Measurements from ENCODE around the gene NTSR2. TPM values are rescaled to one million over a fixed set of nuclear protein-coding genes. Genes with fewer than 3 reads are reported as not detected.

NTSR2 gene
- total RNA-seq, 2 experiments from 2014 or later = not detected

- BruUV-seq (replicated peaks) = no TSS peak
- intact Hi-C loops (cut with micrococcal nuclease; ENCODE audit: unreplicated experiment) = loop anchor here (10.0 kb wide), 1 partner anchor 1309 kb away; no protein-coding TSS in a partner anchor
- Histone ChIP-seq H3K9me2 (ENCODE audit: insufficient read depth, low read length) (no peaks in the 10 kb centered on the region), H3K4me1 (ENCODE audit: insufficient read depth, low read length, poor library complexity, severe bottlenecking) (no peaks in the 10 kb centered on the region), H3K4me3 (ENCODE audit: low read depth, low read length, poor library complexity, severe bottlenecking) (no peak overlapping the region), H3K9me3 (ENCODE audit: low read length) (no peaks in the 10 kb centered on the region), H4K20me1 (ENCODE audit: insufficient read depth, low read length) (no peaks in the 10 kb centered on the region), H3K4me2 (ENCODE audit: low read length) (no peak overlapping the region), H3K27ac (ENCODE audit: low read depth, low read length, poor library complexity, severe bottlenecking) (no peak overlapping the region), H2AFZ (ENCODE audit: low read length) (no peak overlapping the region), H3K79me2 (ENCODE audit: insufficient read depth, low read depth, low read length) (no peaks in the 10 kb centered on the region), H3K36me3 (ENCODE audit: insufficient read depth, low read length) (no peaks in the 10 kb centered on the region)
- CTCF ChIA-PET (ENCODE audit: unreplicated experiment) = no interaction called here
- DNase-seq (ENCODE audit: low spot score) = no peak
- POLR2A ChIA-PET = interaction anchor here (0.7 to 1.3 kb wide), 3 partner anchors 9 to 1050 kb away, joined by 3 to 4 read pairs (median 3); no protein-coding TSS in a partner anchor
- no peak for TF ChIP-seq EZH2phosphoT487 (IDR thresholded peaks at IDR 0.05; ENCODE audit: borderline replicate concordance, low read depth, low read length)
- TF ChIP-seq CTCF (conservative IDR thresholded peaks at IDR 0.05; ENCODE audit: low read length) = no peak
These were observed 25.6 kb upstream of the NTSR2 start for GRCh38 chr2:11695576-11695975.

GRCh38 chr2:11692966-11693521, 23.0 kb upstream of the NTSR2 start:
- no peak overlapping the region for H3K4me2 ChIP-seq (ENCODE audit: low read length)
- no peak overlapping the region; the same call in 1 of the 2 replicates for H2AFZ ChIP-seq (ENCODE audit: low read length)
- H3K4me1 ChIP-seq (ENCODE audit: insufficient read depth, low read length, poor library complexity, severe bottlenecking) = peaks cover 10% of the 10 kb centered on the region
- no peaks in the 10 kb centered on the region for H3K36me3 ChIP-seq (ENCODE audit: insufficient read depth, low read length)
- peak; percentile 79 for DNase-seq (ENCODE audit: low spot score)
- intact Hi-C loops (cut with micrococcal nuclease; ENCODE audit: unreplicated experiment) = loop anchor here (1.0 to 10.0 kb wide), 3 partner anchors 52 to 1312 kb away; no protein-coding TSS in a partner anchor
- no peaks in the 10 kb centered on the region for H4K20me1 ChIP-seq (ENCODE audit: insufficient read depth, low read length)
- no peaks in the 10 kb centered on the region for H3K9me2 ChIP-seq (ENCODE audit: insufficient read depth, low read length)
- no peaks in the 10 kb centered on the region for H3K9me3 ChIP-seq (ENCODE audit: low read length)
- no TSS peak for BruUV-seq (replicated peaks)
- no peak overlapping the region for H3K4me3 ChIP-seq (ENCODE audit: low read depth, low read length, poor library complexity, severe bottlenecking)
- ChIA-PET POLR2A (interaction anchor here (1.0 kb wide), 1 partner anchor 49 kb away, joined by 3 read pairs; no protein-coding TSS in a partner anchor), CTCF (ENCODE audit: unreplicated experiment) (interaction anchor here (0.6 to 1.9 kb wide), 7 partner anchors 49 to 1136 kb away, joined by 3 to 6 read pairs (median 4); no protein-coding TSS in a partner anchor)
- H3K79me2 ChIP-seq (ENCODE audit: insufficient read depth, low read depth, low read length) = no peaks in the 10 kb centered on the region
- TF ChIP-seq EZH2phosphoT487 (IDR thresholded peaks at IDR 0.05; ENCODE audit: borderline replicate concordance, low read depth, low read length) = no peak
- TF ChIP-seq CTCF (conservative IDR thresholded peaks at IDR 0.05; ENCODE audit: low read length) = peak; percentile 93
- H3K27ac ChIP-seq (ENCODE audit: low read depth, low read length, poor library complexity, severe bottlenecking) = no peak overlapping the region

- no peak overlapping the region for H2AFZ ChIP-seq (ENCODE audit: low read length)
- TF ChIP-seq EZH2phosphoT487 (IDR thresholded peaks at IDR 0.05; ENCODE audit: borderline replicate concordance, low read depth, low read length) = no peak
- no peak for TF ChIP-seq CTCF (conservative IDR thresholded peaks at IDR 0.05; ENCODE audit: low read length)
- no TSS peak for BruUV-seq (replicated peaks)
These were observed 21.2 kb upstream of the NTSR2 start for GRCh38 chr2:11691076-11691660.

More at GRCh38 chr2:11691076-11691660, 21.2 kb upstream of the NTSR2 start:
- no peaks in the 10 kb centered on the region for H4K20me1 ChIP-seq (ENCODE audit: insufficient read depth, low read length)
- peaks cover 10% of the 10 kb centered on the region for H3K4me1 ChIP-seq (ENCODE audit: insufficient read depth, low read length, poor library complexity, severe bottlenecking)
- no peaks in the 10 kb centered on the region for H3K9me3 ChIP-seq (ENCODE audit: low read length)
- intact Hi-C loops (cut with micrococcal nuclease; ENCODE audit: unreplicated experiment) = loop anchor here (10.0 kb wide), 1 partner anchor 1314 kb away; no protein-coding TSS in a partner anchor
- no peaks in the 10 kb centered on the region for H3K9me2 ChIP-seq (ENCODE audit: insufficient read depth, low read length)
- H3K36me3 ChIP-seq (ENCODE audit: insufficient read depth, low read length) = no peaks in the 10 kb centered on the region
- H3K4me2 ChIP-seq (ENCODE audit: low read length) = no peak overlapping the region
- no peaks in the 10 kb centered on the region for H3K79me2 ChIP-seq (ENCODE audit: insufficient read depth, low read depth, low read length)
- POLR2A ChIA-PET = interaction anchor here (1.9 kb wide), 1 partner anchor 66 kb away, joined by 5 read pairs; no protein-coding TSS in a partner anchor
- no peak for DNase-seq (ENCODE audit: low spot score)
- H3K27ac ChIP-seq (ENCODE audit: low read depth, low read length, poor library complexity, severe bottlenecking) = no peak overlapping the region
- CTCF ChIA-PET (ENCODE audit: unreplicated experiment) = no interaction called here
- no peak overlapping the region for H3K4me3 ChIP-seq (ENCODE audit: low read depth, low read length, poor library complexity, severe bottlenecking)

Data from OCI-LY7 (cell line).